Measurements from ENCODE around the gene RNASEH2A.
"Not testable (repeated sequence)": the region's sequence is repeated elsewhere in the genome, so short reads cannot be mapped to it uniquely, and the experiment has no call there.

Gene RNASEH2A

GRCh38 chr19:12834566-12834943 lies 28.2 kb downstream of the RNASEH2A start, which contains the start of gene RTBDN:
Gene RTBDN (minus strand): TSS chr19:12834579. CDS start chr19:12829979, 4,600 bp downstream.
- no peak for DNase-seq (ENCODE audit: low read depth)

DNA sequence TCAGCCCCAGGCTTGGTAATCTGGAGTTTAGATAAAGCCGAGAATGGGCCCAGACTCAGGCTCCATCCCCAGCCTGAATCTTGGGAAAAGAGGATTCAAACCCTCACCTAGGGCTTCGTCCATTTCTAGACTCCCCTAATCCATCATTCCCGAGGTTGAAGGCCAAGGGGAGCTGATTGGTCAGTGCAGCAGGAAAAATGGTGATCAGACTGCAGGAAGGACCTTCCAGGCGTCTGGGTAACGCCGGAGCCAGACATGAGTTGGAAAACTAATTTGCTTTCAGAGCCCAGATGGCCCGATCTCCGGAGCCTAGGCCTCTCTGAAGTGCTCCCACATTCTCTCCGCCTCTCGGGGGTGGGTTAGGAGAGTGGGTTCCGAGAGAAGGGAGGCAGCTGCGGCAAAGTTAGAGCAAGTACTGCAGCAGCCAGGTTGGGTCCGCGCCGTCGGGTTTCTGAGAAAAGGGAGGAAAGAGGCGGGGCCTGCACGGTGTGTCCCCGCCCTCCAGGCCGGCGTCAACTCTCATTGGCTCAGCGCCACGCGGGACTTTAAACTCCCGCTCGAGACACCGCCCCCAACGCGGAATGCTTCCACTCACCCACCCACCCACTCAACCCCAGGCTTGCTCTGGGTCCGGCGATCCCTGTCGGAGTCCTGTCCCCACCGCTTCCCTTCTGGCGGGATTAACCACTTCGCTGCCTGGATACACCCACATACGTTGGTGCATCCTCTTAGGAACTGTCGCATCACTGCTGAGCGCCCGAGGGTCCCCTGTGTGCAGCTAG lies 28.8 kb downstream of the RNASEH2A start:
- DNase-seq (ENCODE audit: low read depth): no peak

GRCh38 chr19:12836529-12836863 lies 30.1 kb downstream of the RNASEH2A start:
- no peak for DNase-seq (ENCODE audit: low read depth)

GRCh38 chr19:12837225-12837624 lies 30.8 kb downstream of the RNASEH2A start:
- no peak for DNase-seq (ENCODE audit: low read depth)

GRCh38 chr19:12838182-12838885 lies 31.9 kb downstream of the RNASEH2A start, which contains the start of gene MAST1:
Gene MAST1 (plus strand): TSS chr19:12838515. CDS start chr19:12838573, 58 bp downstream.
- DNase-seq (ENCODE audit: low read depth): no peak

DNA sequence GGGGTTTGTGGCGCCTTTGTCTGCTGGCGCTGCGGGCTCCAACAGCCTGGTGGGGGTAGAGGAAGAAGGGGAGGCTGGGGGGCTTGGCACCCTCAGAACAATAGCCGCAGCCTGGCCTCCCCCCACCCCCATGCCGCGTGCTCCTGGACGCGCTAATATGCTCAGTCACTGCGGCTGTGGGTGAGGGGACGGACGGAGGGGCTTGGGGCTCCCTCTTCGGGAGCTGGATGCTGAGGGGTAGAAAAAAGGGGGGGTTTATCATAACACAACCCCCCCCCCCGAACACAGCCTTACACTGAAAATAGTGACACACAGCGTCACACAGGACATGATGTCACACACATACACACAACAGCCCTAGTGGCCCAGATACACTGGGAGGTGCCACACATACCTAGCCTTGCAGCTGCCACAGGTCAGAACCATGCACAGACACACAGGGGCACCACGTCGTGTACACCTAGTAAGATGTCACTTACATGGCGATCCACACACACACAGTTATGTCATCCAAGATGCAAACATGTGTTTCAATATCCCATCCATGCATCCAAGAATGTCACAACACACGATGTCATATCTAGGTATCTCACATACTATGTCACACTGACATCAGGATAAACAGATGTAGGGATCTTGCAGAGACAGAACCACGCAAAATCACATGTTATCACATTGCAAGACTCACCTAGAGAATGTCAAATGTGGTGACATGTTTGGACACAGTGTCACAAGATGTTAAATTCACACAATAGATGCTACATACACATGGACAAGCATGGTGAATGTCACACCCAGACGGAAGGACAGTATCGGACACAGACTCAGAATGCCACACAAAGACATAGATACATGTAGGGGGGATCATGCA lies 32.7 kb downstream of the RNASEH2A start:
- no peak for DNase-seq (ENCODE audit: low read depth)

DNA sequence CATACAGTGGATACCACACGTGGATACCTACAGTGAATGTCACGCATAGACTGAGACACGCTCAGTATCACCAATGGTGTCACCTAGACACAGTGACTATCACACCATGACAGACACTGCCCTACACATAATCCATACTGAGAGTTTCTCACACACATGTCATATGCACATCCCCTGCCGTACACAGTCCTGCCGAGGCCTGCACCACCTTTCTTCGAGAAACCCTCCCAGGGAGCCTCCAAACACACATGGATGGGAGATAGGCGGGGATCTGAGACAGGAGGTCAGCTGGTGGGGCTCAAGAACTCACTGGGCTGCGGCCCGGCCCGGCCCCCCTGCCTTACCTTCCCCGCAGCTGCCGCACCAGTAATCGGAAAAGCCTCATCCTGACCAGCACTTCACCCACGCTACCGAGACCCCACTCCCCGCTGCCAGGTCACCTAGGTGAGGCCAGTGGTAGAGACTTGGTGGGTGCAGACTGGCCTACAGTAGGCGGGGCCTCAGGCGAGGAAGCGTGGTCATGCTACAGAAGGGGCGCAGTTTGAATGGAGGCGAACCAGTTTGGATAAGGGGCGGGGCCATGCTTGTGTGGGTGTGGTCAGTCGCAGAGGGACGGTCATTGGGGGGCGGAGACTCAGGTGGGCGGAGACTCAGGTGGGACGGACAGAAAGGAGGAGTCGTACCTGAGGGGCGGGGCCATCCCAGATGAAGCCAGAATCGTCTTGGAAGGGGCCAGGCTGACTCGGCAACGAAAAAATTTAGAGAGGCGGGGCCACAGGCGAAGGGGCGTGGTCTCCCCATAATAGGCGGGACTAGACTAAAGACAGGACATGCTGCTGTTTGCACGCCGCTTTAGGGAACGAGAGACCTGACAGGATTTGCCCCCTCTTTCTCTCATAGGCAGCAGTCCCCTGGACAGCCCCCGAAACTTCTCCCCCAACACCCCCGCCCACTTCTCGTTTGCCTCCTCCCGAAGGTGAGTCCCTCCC lies 34.0 kb downstream of the RNASEH2A start:
- no peak for DNase-seq (ENCODE audit: low read depth)

GRCh38 chr19:12841094-12841493 lies 34.7 kb downstream of the RNASEH2A start:
- DNase-seq (ENCODE audit: low read depth): no peak

- DNase-seq (ENCODE audit: low read depth): no peak
Measured at GRCh38 chr19:12842511-12842910, 36.1 kb downstream of the RNASEH2A start.

DNA sequence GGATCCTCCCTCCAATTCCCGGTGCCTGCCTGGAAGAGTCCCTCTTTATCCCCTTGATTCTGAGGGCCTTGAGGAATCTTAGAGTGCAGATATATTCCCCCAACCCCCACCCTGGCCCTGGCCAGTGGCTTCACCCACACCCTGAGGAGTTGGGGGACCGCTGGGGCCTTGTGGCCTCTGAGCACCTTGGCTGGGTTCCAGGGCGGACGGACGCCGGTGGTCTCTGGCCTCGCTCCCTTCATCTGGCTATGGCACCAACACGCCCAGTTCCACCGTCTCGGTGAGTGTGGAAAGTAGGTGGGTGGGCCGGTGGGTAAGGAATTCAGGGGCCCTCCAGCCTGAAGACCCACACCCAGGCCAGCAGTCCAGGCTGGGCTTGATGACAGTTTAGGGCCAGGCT lies 36.9 kb downstream of the RNASEH2A start:
- DNase-seq (ENCODE audit: low read depth): no peak

DNA sequence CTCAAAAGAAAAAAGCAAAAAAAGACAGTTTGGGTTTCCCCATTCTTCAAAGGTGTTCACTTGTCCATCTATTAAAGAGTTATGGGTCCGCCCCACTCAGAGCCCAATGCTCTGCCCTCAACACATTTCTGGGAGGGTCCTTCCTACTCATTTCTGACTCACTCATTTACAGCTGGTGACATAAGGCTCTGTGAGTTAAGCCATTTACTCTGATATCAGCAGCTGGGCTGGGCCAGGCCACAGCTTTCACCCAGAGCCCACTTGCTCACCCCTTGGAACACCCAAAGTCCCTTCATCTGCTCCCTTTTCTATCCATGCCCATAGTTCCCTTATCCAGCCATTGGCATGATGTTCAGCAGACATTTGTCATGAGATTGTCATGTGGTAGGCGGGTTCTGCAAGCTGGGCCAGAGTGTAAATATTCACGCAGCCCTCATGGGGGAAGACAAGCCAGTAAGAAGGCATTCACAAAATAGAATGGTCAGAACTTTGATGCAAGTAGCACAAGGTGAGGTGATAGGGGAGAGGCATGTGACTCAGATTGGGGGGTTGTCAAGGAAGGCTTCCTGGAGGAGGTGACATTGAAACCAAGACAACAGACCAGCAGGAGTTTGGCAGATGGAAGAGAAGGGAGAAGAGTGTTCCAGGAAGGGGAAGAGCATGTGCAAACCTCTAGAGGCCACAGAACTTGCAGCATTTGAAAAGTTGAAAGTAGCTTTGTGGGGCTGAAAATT lies 37.8 kb downstream of the RNASEH2A start:
- DNase-seq (ENCODE audit: low read depth): no peak

- DNase-seq (ENCODE audit: low read depth): not testable (repeated sequence)
Measured at GRCh38 chr19:12846613-12847012, 40.2 kb downstream of the RNASEH2A start.

- peak; percentile 77 for DNase-seq (ENCODE audit: low read depth)
Measured at GRCh38 chr19:12847159-12848139, 41.1 kb downstream of the RNASEH2A start.

GRCh38 chr19:12856653-12857052 lies 50.3 kb downstream of the RNASEH2A start:
- DNase-seq (ENCODE audit: low read depth): no peak

DNA sequence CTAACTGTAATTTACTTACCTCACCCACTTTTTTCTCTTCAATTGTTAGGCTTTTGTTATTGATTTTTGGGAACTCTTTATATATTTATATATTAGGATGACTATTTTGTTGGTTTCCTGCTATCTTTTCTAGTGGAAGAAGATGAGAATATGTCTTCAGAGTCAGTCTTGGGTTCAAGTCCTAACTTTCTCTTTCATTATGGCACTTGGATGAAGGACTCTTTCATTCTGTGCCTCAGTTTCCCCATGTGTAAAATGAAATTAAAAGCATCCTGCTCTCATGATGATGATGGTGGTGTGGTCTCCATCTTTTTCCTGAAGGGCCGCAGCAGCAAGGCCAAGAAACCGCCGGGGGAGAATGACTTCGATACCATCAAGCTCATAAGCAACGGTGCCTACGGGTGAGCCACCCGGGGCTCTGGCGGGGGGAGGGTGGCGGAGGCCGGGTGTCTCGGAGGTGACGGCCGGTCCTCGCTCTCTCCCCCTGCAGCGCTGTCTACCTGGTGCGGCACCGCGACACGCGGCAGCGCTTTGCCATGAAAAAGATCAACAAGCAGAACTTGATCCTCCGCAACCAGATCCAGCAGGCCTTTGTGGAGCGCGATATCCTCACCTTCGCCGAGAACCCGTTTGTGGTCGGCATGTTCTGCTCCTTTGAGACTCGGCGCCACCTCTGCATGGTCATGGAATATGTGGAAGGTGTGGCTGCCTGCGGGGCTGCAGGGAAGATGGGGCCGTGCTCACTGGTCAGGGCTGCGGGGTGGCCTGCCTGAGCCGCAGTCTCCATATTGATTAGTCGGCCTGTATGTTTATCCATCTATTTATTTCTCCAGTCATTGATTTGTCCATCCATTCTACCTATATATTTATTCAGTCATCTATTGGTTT lies 51.9 kb downstream of the RNASEH2A start:
- DNase-seq (ENCODE audit: low read depth): no peak

GRCh38 chr19:12859546-12859945 lies 53.2 kb downstream of the RNASEH2A start:
- DNase-seq (ENCODE audit: low read depth): no peak

Data from stimulated activated CD4-positive, alpha-beta T cell treated with anti-CD3 and anti-CD28 coated beads, Interleukin-2, amount 100 ng/mL, for 4 hours (primary cell).